Hematopoietic multipotent progenitor cell (in vitro differentiated cells): Measurements from ENCODE around the gene MDH2. TPM values are rescaled to one million over a fixed set of nuclear protein-coding genes. Genes with fewer than 3 reads are reported as not detected.
"Not testable (repeated sequence)": the region's sequence is repeated elsewhere in the genome, so short reads cannot be mapped to it uniquely, and the experiment has no call there.

Experiments used
- DNase-seq, 3 donors: peaks; one replicate each; pipeline ENCODE4 v3.0.0-alpha.2; 2011 to 2015; ENCODE audit warnings: low read depth in 2 of 3, low spot score in 2 of 3
- total RNA-seq: library from RNA; depleted of rRNA; stranded (reverse); fragments of >200 nt; gene quantifications from one replicate; pipeline ENCODE4 v1.2.3, GENCODE V29; 2012

The MDH2 gene
- total RNA-seq, 1 donor = 67.6 TPM

- no peak for DNase-seq
Measured at GRCh38 chr7:76047305-76047810, 548 bp upstream of the MDH2 start.

GRCh38 chr7:76048668-76048988 lies 722 bp downstream of the MDH2 start:
- peak in 2 of 3 donors; percentile 11 to 33 for DNase-seq

GRCh38 chr7:76049295-76049694 lies 1.4 kb downstream of the MDH2 start:
- no peak for DNase-seq

- DNase-seq = no peak
Measured at GRCh38 chr7:76050545-76050944, 2.6 kb downstream of the MDH2 start.

- no peak for DNase-seq
Measured at GRCh38 chr7:76051840-76052239, 3.9 kb downstream of the MDH2 start.

GRCh38 chr7:76052681-76053080 lies 4.8 kb downstream of the MDH2 start:
- not testable (repeated sequence) for DNase-seq

GRCh38 chr7:76053461-76053860 lies 5.6 kb downstream of the MDH2 start:
- no peak for DNase-seq

GRCh38 chr7:76054123-76055120 lies 6.5 kb downstream of the MDH2 start:
- no peak for DNase-seq

GRCh38 chr7:76056241-76056640 lies 8.3 kb downstream of the MDH2 start:
- no peak for DNase-seq

GRCh38 chr7:76057103-76057812 lies 9.4 kb downstream of the MDH2 start:
- DNase-seq = no peak

- DNase-seq = no peak
Measured at GRCh38 chr7:76057813-76058145, 9.9 kb downstream of the MDH2 start.

- not testable (repeated sequence) for DNase-seq
Measured at GRCh38 chr7:76058745-76059144, 10.8 kb downstream of the MDH2 start.

GRCh38 chr7:76060842-76061241 lies 12.9 kb downstream of the MDH2 start:
- no peak for DNase-seq

GRCh38 chr7:76062254-76062653 lies 14.3 kb downstream of the MDH2 start:
- no peak for DNase-seq

- DNase-seq = no peak
Measured at GRCh38 chr7:76063114-76063513, 15.2 kb downstream of the MDH2 start.

- no peak for DNase-seq
Measured at GRCh38 chr7:76063525-76063924, 15.6 kb downstream of the MDH2 start.

GRCh38 chr7:76064208-76064970 lies 16.5 kb downstream of the MDH2 start:
- no peak for DNase-seq

GRCh38 chr7:76065016-76065612 lies 17.2 kb downstream of the MDH2 start:
- no peak for DNase-seq

- DNase-seq = no peak
Measured at GRCh38 chr7:76066716-76067503, 19.0 kb downstream of the MDH2 start.

GRCh38 chr7:76069238-76069638 lies 21.3 kb downstream of the MDH2 start:
- DNase-seq = peak in 2 of 3 donors; percentile 43 to 66
